HS-5 (cell line): ENCODE measurements around the gene IPO5.
"Not testable (repeated sequence)": the region's sequence is repeated elsewhere in the genome, so short reads cannot be mapped to it uniquely, and the experiment has no call there.

Experiments
- DNase-seq: peaks from one replicate; pipeline ENCODE4 v3.0.0-alpha.2; 2012; ENCODE audit warnings: low read depth

Gene IPO5

GRCh38 chr13:98014766-98015165 is 61.3 kb downstream of the IPO5 start:
- peak; percentile 53 for DNase-seq

GRCh38 chr13:98018293-98018692 is 64.8 kb downstream of the IPO5 start:
- no peak for DNase-seq

GRCh38 chr13:98019186-98019585 is 65.7 kb downstream of the IPO5 start:
- no peak for DNase-seq

- no peak for DNase-seq
These were observed 66.8 kb downstream of the IPO5 start for GRCh38 chr13:98020271-98020670.

- DNase-seq: no peak
These were observed 68.7 kb downstream of the IPO5 start for GRCh38 chr13:98022210-98022609.

GRCh38 chr13:98025480-98026025 is 72.1 kb downstream of the IPO5 start:
- DNase-seq: no peak

GRCh38 chr13:98026457-98026857 is 73.0 kb downstream of the IPO5 start:
- no peak for DNase-seq

- no peak for DNase-seq
These were observed 78.7 kb downstream of the IPO5 start for GRCh38 chr13:98032168-98032567.

GRCh38 chr13:98033277-98034247 is 80.1 kb downstream of the IPO5 start:
- no peak for DNase-seq

GRCh38 chr13:98035373-98035772 is 81.9 kb downstream of the IPO5 start:
- no peak for DNase-seq

GRCh38 chr13:98036564-98037302 is 83.3 kb downstream of the IPO5 start:
- DNase-seq: not testable (repeated sequence)

GRCh38 chr13:98039261-98039660 is 85.8 kb downstream of the IPO5 start:
- no peak for DNase-seq

GRCh38 chr13:98039964-98040363 is 86.5 kb downstream of the IPO5 start:
- no peak for DNase-seq

- DNase-seq: no peak
These were observed 87.8 kb downstream of the IPO5 start for GRCh38 chr13:98041081-98041820.

GRCh38 chr13:98044301-98044700 is 90.8 kb downstream of the IPO5 start:
- DNase-seq: no peak

- not testable (repeated sequence) for DNase-seq
These were observed 94.3 kb downstream of the IPO5 start for GRCh38 chr13:98047785-98048184.

- no peak for DNase-seq
These were observed 94.8 kb downstream of the IPO5 start for GRCh38 chr13:98048265-98048664.

GRCh38 chr13:98050041-98050466 is 96.6 kb downstream of the IPO5 start:
- DNase-seq: no peak

- DNase-seq: no peak
These were observed 98.9 kb downstream of the IPO5 start for GRCh38 chr13:98052412-98052811.

GRCh38 chr13:98054301-98054700 is 100.8 kb downstream of the IPO5 start:
- DNase-seq: no peak

GRCh38 chr13:98055623-98056022 is 102.1 kb downstream of the IPO5 start:
- DNase-seq: no peak

- no peak for DNase-seq
These were observed 103.5 kb downstream of the IPO5 start for GRCh38 chr13:98056839-98057410.
